ENCODE measurements around the gene SLC7A5. TPM values are rescaled to one million over a fixed set of nuclear protein-coding genes. Genes with fewer than 3 reads are reported as not detected.

Gene SLC7A5
- total and polyA plus RNA-seq, 2 of the 4 experiments (the other 2 are of a cell fraction): 11.3 to 101 TPM

- no peak overlapping the region for H3K4me3 ChIP-seq (ENCODE audit: insufficient read depth, low read depth, low read length)
- BruUV-seq (replicated peaks): no TSS peak
- peaks cover 16% of the 10 kb centered on the region for H3K4me1 ChIP-seq (ENCODE audit: control insufficient read depth, insufficient read depth, low read length)
- TF ChIP-seq SMC3 (IDR thresholded peaks at IDR 0.05; ENCODE audit: low read depth, low read length): no peak
- no peak for TF ChIP-seq FOS (IDR thresholded peaks at IDR 0.05; ENCODE audit: low read depth, low read length)
- TF ChIP-seq CHD1 (IDR thresholded peaks at IDR 0.05; ENCODE audit: low read depth, low read length): no peak
- TF ChIP-seq CEBPB (IDR thresholded peaks at IDR 0.05; ENCODE audit: low read depth, low read length): no peak
- no peak for TF ChIP-seq BHLHE40 (IDR thresholded peaks at IDR 0.05; ENCODE audit: low read depth, low read length)
- no peak for TF ChIP-seq RFX5 (IDR thresholded peaks at IDR 0.05; ENCODE audit: low read depth, low read length)
- no peak for TF ChIP-seq NFE2L2 (IDR thresholded peaks at IDR 0.05; ENCODE audit: low read depth, low read length)
- TF ChIP-seq CTCF (conservative IDR thresholded peaks at IDR 0.05; ENCODE audit: low read depth, low read length): no peak
- no peak for TF ChIP-seq MXI1 (IDR thresholded peaks at IDR 0.05; ENCODE audit: borderline replicate concordance, low read depth, low read length)
- no peak for TF ChIP-seq ELK1 (IDR thresholded peaks at IDR 0.05; ENCODE audit: borderline replicate concordance, low read depth, low read length)
- no peak for TF ChIP-seq MAFK (IDR thresholded peaks at IDR 0.05; ENCODE audit: low read depth, low read length)
- no peak for DNase-seq
- no peak overlapping the region for H2AK5ac ChIP-seq (ENCODE audit: low read depth, low read length)
- no peak overlapping the region for H3K18ac ChIP-seq (ENCODE audit: low read depth, low read length)
- no peak overlapping the region for H3K23ac ChIP-seq (ENCODE audit: low read depth, low read length)
- H3K36me3 ChIP-seq (ENCODE audit: control insufficient read depth, insufficient read depth, low read length): no peaks in the 10 kb centered on the region
- no peak overlapping the region for H3K27ac ChIP-seq (ENCODE audit: insufficient read depth, low read length)
- H3K9me3 ChIP-seq (ENCODE audit: control insufficient read depth, insufficient read depth, low read length): no peaks in the 10 kb centered on the region
- 0 out of 2 replicates have a peak, but pooled peaks cover 3% of the 10 kb centered on the region for H4K20me1 ChIP-seq (ENCODE audit: insufficient read depth, low read length)
- CTCF ChIA-PET: interaction anchor here (0.6 to 4.0 kb wide), 3 partner anchors 8 to 138 kb away, joined by 3 to 56 read pairs (median 3); no protein-coding TSS in a partner anchor
- H2BK20ac ChIP-seq (ENCODE audit: low read depth, low read length): no peak overlapping the region
- WGBS, 2 experiments (ENCODE audit: extremely low coverage in 2 of 2, insufficient read length in 1 of 2): no CpG with 5 or more reads among the region's 4 CpGs
- H3K9me1 ChIP-seq (ENCODE audit: insufficient read depth, low read length): peaks cover 7% of the 10 kb centered on the region
- POLR2A ChIA-PET (ENCODE audit: unreplicated experiment): interaction anchor here (0.6 kb wide), 1 partner anchor 39 kb away, joined by 3 read pairs; no protein-coding TSS in a partner anchor
- H3K27me3 ChIP-seq (ENCODE audit: control insufficient read depth, insufficient read depth, low read length): no peaks in the 10 kb centered on the region
- H3K79me1 ChIP-seq (ENCODE audit: low read depth in 1 of 2, low read length in 2 of 2): 0 out of 4 replicates have a peak, but pooled peaks cover 0 to 4% of the 10 kb centered on the region in 2 experiments
- H2BK5ac ChIP-seq (ENCODE audit: low read depth, low read length, poor library complexity, severe bottlenecking): no peak overlapping the region
- H4K8ac ChIP-seq (ENCODE audit: low read depth in 2 of 2, low read length in 2 of 2): no peak overlapping the region
- ATAC-seq (ENCODE audit: low read depth): no peak
- H2AK9ac ChIP-seq (replicated peaks; ENCODE audit: low read depth, low read length, poor library complexity): no peak overlapping the region
- no peak overlapping the region for H3K56ac ChIP-seq (ENCODE audit: extremely low read depth, insufficient read depth, low read length)
- no peak overlapping the region for H2BK120ac ChIP-seq (ENCODE audit: low read depth, low read length)
- no peak overlapping the region for H3K14ac ChIP-seq (replicated peaks; ENCODE audit: low read depth, low read length)
- H4K5ac ChIP-seq (ENCODE audit: low read depth, low read length): no peak overlapping the region
- dilution Hi-C loops (cut with HindIII; ENCODE audit: low sequenced_read_pairs, unreplicated experiment) (no loop called here), intact Hi-C loops (cut with micrococcal nuclease) (no loop called here), in situ Hi-C loops (cut with MboI; ENCODE audit: low sequenced_read_pairs) (no loop called here)
- H3K4ac ChIP-seq (ENCODE audit: low read depth, low read length): no peak overlapping the region
- H3K4me2 ChIP-seq (ENCODE audit: low read depth, low read length): no peak overlapping the region
- no peak overlapping the region for H3K9ac ChIP-seq (ENCODE audit: low read depth, low read length)
- H4K91ac ChIP-seq (ENCODE audit: insufficient read depth, low read depth, low read length): no peak overlapping the region
- no peak overlapping the region for H2AFZ ChIP-seq (replicated peaks; ENCODE audit: low read length, poor library complexity)
- no peak overlapping the region for H2BK15ac ChIP-seq (ENCODE audit: low read depth, low read length)
These were observed 87.3 kb downstream of the SLC7A5 start for GRCh38 chr16:87782033-87782432.
